ENCODE data around the gene ATAD3B.

- TF ChIP-seq CTCF (IDR thresholded peaks at IDR 0.05 in 2 of 3, conservative IDR thresholded peaks at IDR 0.05 in 1 of 3; ENCODE audit: borderline replicate concordance in 1 of 3, insufficient read depth in 1 of 3, low read depth in 2 of 3, low read length in 2 of 3), result no peak
- no peak for TF ChIP-seq POLR2AphosphoS5 (IDR thresholded peaks at IDR 0.05; ENCODE audit: low read depth, low read length)
- no peak for TF ChIP-seq SIN3A (IDR thresholded peaks at IDR 0.05; ENCODE audit: low read depth)
- no peak for TF ChIP-seq TCF7L2 (IDR thresholded peaks at IDR 0.05; ENCODE audit: borderline replicate concordance, extremely low read depth, insufficient read depth, insufficient read length)
- TF ChIP-seq EZH2phosphoT487 (IDR thresholded peaks at IDR 0.05; ENCODE audit: borderline replicate concordance), result no peak
- no peak for TF ChIP-seq MAX (IDR thresholded peaks at IDR 0.05)
- TF ChIP-seq REST (IDR thresholded peaks at IDR 0.05; ENCODE audit: low read depth), result no peak
Measured at GRCh38 chr1:1434824-1435105, 36.8 kb upstream of the ATAD3B start.
